ENCODE data around the gene NOP10. TPM values are rescaled to one million over a fixed set of nuclear protein-coding genes. Genes with fewer than 3 reads are reported as not detected.

Gene NOP10
- total and polyA plus RNA-seq, 2 of the 13 experiments (the other 11 are each of a cell fraction or from before 2014, with no cell fraction given) = 239 to 369 TPM

- no peak for TF ChIP-seq PLSCR1 (CRISPR knock-in tag; IDR thresholded peaks at IDR 0.05; ENCODE audit: borderline replicate concordance)
- 0 out of 2 replicates have a peak, but pooled peaks have one; percentile 14 for TF ChIP-seq CBFB (CRISPR knock-in tag; IDR thresholded peaks at IDR 0.05)
- TF ChIP-seq ARHGAP35 (CRISPR knock-in tag; IDR thresholded peaks at IDR 0.05; ENCODE audit: borderline replicate concordance) = peak; percentile 73; the same call in 1 of the 2 replicates
- peak; percentile 75 for TF ChIP-seq TAF15 (IDR thresholded peaks at IDR 0.05; ENCODE audit: low read depth, low read length, poor library complexity, severe bottlenecking)
- TF ChIP-seq KLF11 (CRISPR knock-in tag; IDR thresholded peaks at IDR 0.05) = no peak
- no peak for TF ChIP-seq JDP2 (CRISPR knock-in tag; IDR thresholded peaks at IDR 0.05; ENCODE audit: borderline replicate concordance)
- TF ChIP-seq ZNF275 (CRISPR knock-in tag; IDR thresholded peaks at IDR 0.05; ENCODE audit: borderline replicate concordance) = no peak
- 0 out of 2 replicates have a peak, but pooled peaks have one; percentile 40 for TF ChIP-seq NFATC3 (CRISPR knock-in tag; IDR thresholded peaks at IDR 0.05)
- no peak for TF ChIP-seq ZNF12 (CRISPR knock-in tag; IDR thresholded peaks at IDR 0.05)
- no peak for TF ChIP-seq CENPX (CRISPR knock-in tag; IDR thresholded peaks at IDR 0.05)
- TF ChIP-seq ZSCAN30 (CRISPR knock-in tag; IDR thresholded peaks at IDR 0.05) = no peak
- TF ChIP-seq SNAI1 (CRISPR knock-in tag; IDR thresholded peaks at IDR 0.05; ENCODE audit: borderline replicate concordance) = no peak
- TF ChIP-seq HNRNPH1 (optimal IDR thresholded peaks at IDR 0.05; ENCODE audit: low read depth, low read length) = no peak
- peak; percentile 83; the same call in 1 of the 2 replicates for TF ChIP-seq GABPB1 (CRISPR knock-in tag; IDR thresholded peaks at IDR 0.05)
- no peak for TF ChIP-seq ZNF230 (CRISPR knock-in tag; IDR thresholded peaks at IDR 0.05)
- no peak for TF ChIP-seq ZNF646 (CRISPR knock-in tag; IDR thresholded peaks at IDR 0.05)
- 0 out of 2 replicates have a peak, but pooled peaks have one; percentile 32 for TF ChIP-seq ZSCAN9 (CRISPR knock-in tag; IDR thresholded peaks at IDR 0.05; ENCODE audit: borderline replicate concordance)
- TF ChIP-seq FOXA1 (IDR thresholded peaks at IDR 0.05) = no peak
- no peak for TF ChIP-seq FOXA1 (CRISPR knock-in tag; IDR thresholded peaks at IDR 0.05)
- TF ChIP-seq ZNF761 (CRISPR knock-in tag; conservative IDR thresholded peaks at IDR 0.05) = peak; percentile 75; the same call in 1 of the 2 replicates
- peak; percentile 80; the same call in 1 of the 2 replicates for TF ChIP-seq ZFY (CRISPR knock-in tag; IDR thresholded peaks at IDR 0.05)
- TF ChIP-seq FOXP1 (IDR thresholded peaks at IDR 0.05) = no peak
- no peak for TF ChIP-seq FOXP1 (CRISPR knock-in tag; IDR thresholded peaks at IDR 0.05)
These were observed 24.5 kb upstream of the NOP10 start, which contains the start of gene LPCAT4 (continued) for GRCh38 chr15:34367101-34368081.
